AG08396 (cell line): ENCODE measurements around the gene BLZF1.
"Not testable (repeated sequence)": the region's sequence is repeated elsewhere in the genome, so short reads cannot be mapped to it uniquely, and the experiment has no call there.

ENCODE experiments used
- DNase-seq: peaks from one replicate; pipeline ENCODE4 v3.0.0; 2012; ENCODE audit warnings: low spot score, mixed read lengths

Gene BLZF1

GRCh38 chr1:169367686-169368405, at the start of gene BLZF1, which contains the start of gene NME7:
Gene BLZF1 (plus strand): TSS chr1:169368195. CDS start chr1:169369523, 1,328 bp downstream.
Gene NME7 (minus strand): TSS chr1:169367797. CDS start chr1:169367710, 87 bp downstream.
- peak; percentile 92 for DNase-seq

GRCh38 chr1:169318536-169319244, 49.3 kb upstream of the BLZF1 start:
- no peak for DNase-seq

GRCh38 chr1:169321539-169321938, 46.5 kb upstream of the BLZF1 start:
- DNase-seq = peak; percentile 13

- no peak for DNase-seq
Observed at GRCh38 chr1:169322138-169322537, 45.9 kb upstream of the BLZF1 start.

- no peak for DNase-seq
Observed at GRCh38 chr1:169325117-169325516, 42.9 kb upstream of the BLZF1 start.

- DNase-seq = no peak
Observed at GRCh38 chr1:169326261-169326955, 41.6 kb upstream of the BLZF1 start.

GRCh38 chr1:169326956-169327268, 41.1 kb upstream of the BLZF1 start:
- DNase-seq = peak; percentile 12

GRCh38 chr1:169327875-169328274, 40.1 kb upstream of the BLZF1 start:
- no peak for DNase-seq

- DNase-seq = no peak
Observed at GRCh38 chr1:169329383-169329782, 38.6 kb upstream of the BLZF1 start.

- no peak for DNase-seq
Observed at GRCh38 chr1:169330927-169331326, 37.1 kb upstream of the BLZF1 start.

GRCh38 chr1:169334727-169335126, 33.3 kb upstream of the BLZF1 start:
- DNase-seq = not testable (repeated sequence)

- DNase-seq = not testable (repeated sequence)
Observed at GRCh38 chr1:169336947-169337715, 30.9 kb upstream of the BLZF1 start.

GRCh38 chr1:169338617-169339016, 29.4 kb upstream of the BLZF1 start:
- no peak for DNase-seq

- DNase-seq = no peak
Observed at GRCh38 chr1:169339773-169340172, 28.2 kb upstream of the BLZF1 start.

- DNase-seq = no peak
Observed at GRCh38 chr1:169340882-169341281, 27.1 kb upstream of the BLZF1 start.

GRCh38 chr1:169342096-169342495, 25.9 kb upstream of the BLZF1 start:
- not testable (repeated sequence) for DNase-seq

GRCh38 chr1:169345511-169345910, 22.5 kb upstream of the BLZF1 start:
- no peak for DNase-seq

- no peak for DNase-seq
Observed at GRCh38 chr1:169346036-169346589, 21.9 kb upstream of the BLZF1 start.

- DNase-seq = no peak
Observed at GRCh38 chr1:169347688-169348382, 20.2 kb upstream of the BLZF1 start.

- DNase-seq = peak; percentile 21
Observed at GRCh38 chr1:169348383-169349036, 19.5 kb upstream of the BLZF1 start.

GRCh38 chr1:169360415-169360814, 7.6 kb upstream of the BLZF1 start:
- no peak for DNase-seq
